Large intestine (tissue), 3 donors: Measurements from ENCODE around the gene ATRIP. TPM values are rescaled to one million over a fixed set of nuclear protein-coding genes. Genes with fewer than 3 reads are reported as not detected.

Source experiments
- DNase-seq, 2 donors: peaks; one replicate each; pipeline versions ENCODE4 v3.0.0 to v3.0.0-alpha.2; 2013
- H3K27ac ChIP-seq: one replicate; pipeline ENCODE4 v1.5.1; 2013; ENCODE audit warnings: low read length
- H3K27me3 ChIP-seq: 2 replicates; pipeline ENCODE4 v1.6.1; 2013; ENCODE audit warnings: low read length; ENCODE audit not compliant: control insufficient read depth, insufficient read depth
- H3K36me3 ChIP-seq: 2 replicates; pipeline ENCODE4 v1.6.1; 2013; ENCODE audit warnings: low read length; ENCODE audit not compliant: control insufficient read depth, insufficient read depth
- H3K4me1 ChIP-seq: one replicate; pipeline ENCODE4 v1.6.1; 2013; ENCODE audit warnings: low read length; ENCODE audit not compliant: control insufficient read depth, insufficient read depth
- H3K4me3 ChIP-seq: one replicate; pipeline ENCODE4 v1.5.1; 2013; ENCODE audit warnings: low read length
- H3K9me3 ChIP-seq: one replicate; pipeline ENCODE4 v1.6.1; 2013; ENCODE audit warnings: mild to moderate bottlenecking, low read depth, low read length, moderate library complexity; ENCODE audit not compliant: control insufficient read depth
- WGBS: methylation state at CpG from one replicate; pipeline ENCODE4 v1.1.5; 2013; ENCODE audit warnings: low lambda C conversion rate; ENCODE audit not compliant: insufficient coverage; 5-methylcytosine and 5-hydroxymethylcytosine counted together
- polyA plus RNA-seq: library from polyadenylated mRNA; unstranded; fragments of 120-200 nt; gene quantifications from one replicate; pipeline ENCODE4 v1.2.1, GENCODE V29; 2013

The ATRIP gene
- polyA plus RNA-seq, 1 donor: 6.6 TPM

- no CpG with 5 or more reads among the region's 15 CpGs for WGBS
- no peak overlapping the region for H3K4me3 ChIP-seq
- no peak overlapping the region for H3K27ac ChIP-seq
- no peaks in the 10 kb centered on the region for H3K27me3 ChIP-seq
- peaks cover 61% of the 10 kb centered on the region for H3K36me3 ChIP-seq
- DNase-seq: no peak
- H3K4me1 ChIP-seq: no peaks in the 10 kb centered on the region
- H3K9me3 ChIP-seq: no peaks in the 10 kb centered on the region
Observed at GRCh38 chr3:48403533-48404439, 42.8 kb upstream of the ATRIP start.

- H3K4me3 ChIP-seq: no peak overlapping the region
- H3K9me3 ChIP-seq: no peaks in the 10 kb centered on the region
- WGBS: no CpG with 5 or more reads among the region's 21 CpGs
- H3K36me3 ChIP-seq: peaks cover 70% of the 10 kb centered on the region
- no peak for DNase-seq
- H3K27me3 ChIP-seq: no peaks in the 10 kb centered on the region
- H3K4me1 ChIP-seq: no peaks in the 10 kb centered on the region
- no peak overlapping the region for H3K27ac ChIP-seq
Observed at GRCh38 chr3:48404440-48405342, 41.8 kb upstream of the ATRIP start.

- WGBS: no CpG with 5 or more reads among the region's 13 CpGs
- Histone ChIP-seq H3K4me1 (no peaks in the 10 kb centered on the region), H3K4me3 (no peak overlapping the region), H3K36me3 (peaks cover 78% of the 10 kb centered on the region), H3K27ac (no peak overlapping the region), H3K9me3 (no peaks in the 10 kb centered on the region), H3K27me3 (no peaks in the 10 kb centered on the region)
- no peak for DNase-seq
Observed at GRCh38 chr3:48405343-48405881, 41.1 kb upstream of the ATRIP start.

GRCh38 chr3:48405971-48406370 lies 40.6 kb upstream of the ATRIP start:
- no peak for DNase-seq
- Histone ChIP-seq H3K27ac (no peak overlapping the region), H3K4me1 (no peaks in the 10 kb centered on the region), H3K36me3 (peaks cover 83% of the 10 kb centered on the region), H3K9me3 (no peaks in the 10 kb centered on the region), H3K4me3 (no peak overlapping the region), H3K27me3 (no peaks in the 10 kb centered on the region)
- WGBS: no CpG with 5 or more reads among the region's 1 CpG

DNA sequence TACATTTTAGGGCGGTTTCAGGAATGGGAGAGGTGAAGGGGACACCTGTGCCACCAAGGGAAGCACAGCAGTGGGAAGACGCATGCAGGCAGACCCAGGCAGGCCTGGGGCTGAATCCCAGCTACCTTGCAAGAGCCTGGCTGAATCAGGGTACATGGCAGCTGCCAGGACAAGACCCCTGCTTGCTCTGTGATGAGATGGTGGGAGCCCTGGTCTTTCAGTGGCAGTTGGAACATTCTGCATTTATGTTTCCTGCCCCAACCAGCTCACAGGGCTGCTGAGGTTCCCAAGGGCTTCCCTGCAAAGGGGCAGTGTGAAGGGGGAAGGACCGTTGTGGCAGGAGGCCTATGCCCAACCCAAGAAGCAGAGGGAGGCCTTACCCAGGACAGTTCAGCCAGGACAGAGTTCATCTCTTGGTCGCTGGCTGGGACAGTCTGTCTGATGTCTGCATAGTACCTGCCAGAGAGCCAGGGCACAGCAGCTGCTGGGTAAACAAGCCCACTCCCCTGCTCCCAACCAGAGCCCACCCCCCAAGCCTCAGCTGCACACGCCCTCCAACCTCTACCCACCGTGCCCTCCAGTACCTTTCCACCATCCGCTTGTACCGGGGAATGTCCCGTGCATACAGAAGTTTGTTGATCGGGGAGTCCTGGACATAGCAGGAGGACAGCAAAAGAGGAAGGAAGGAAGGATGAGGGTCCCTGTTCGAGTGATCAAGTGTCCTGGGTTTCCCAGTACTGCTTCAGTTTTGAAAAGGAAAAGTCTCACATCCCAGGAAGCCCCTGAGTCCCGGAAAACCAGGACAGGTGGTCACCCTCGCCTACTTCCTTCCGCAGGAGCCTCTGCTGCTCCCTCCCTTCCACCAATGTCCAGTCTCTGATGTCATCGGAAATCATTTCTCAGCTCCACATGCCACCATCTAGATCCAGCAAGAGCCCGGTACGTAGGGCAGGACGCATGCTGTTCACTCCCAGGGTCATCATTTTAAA lies 39.8 kb upstream of the ATRIP start:
- WGBS: no CpG with 5 or more reads among the region's 18 CpGs
- H3K36me3 ChIP-seq: peaks cover 91% of the 10 kb centered on the region
- H3K4me3 ChIP-seq: no peak overlapping the region
- no peaks in the 10 kb centered on the region for H3K27me3 ChIP-seq
- H3K4me1 ChIP-seq: no peaks in the 10 kb centered on the region
- no peaks in the 10 kb centered on the region for H3K9me3 ChIP-seq
- DNase-seq: no peak
- H3K27ac ChIP-seq: no peak overlapping the region

- no peaks in the 10 kb centered on the region for H3K4me1 ChIP-seq
- no peaks in the 10 kb centered on the region for H3K27me3 ChIP-seq
- DNase-seq: no peak
- no peak overlapping the region for H3K4me3 ChIP-seq
- H3K27ac ChIP-seq: no peak overlapping the region
- WGBS: no CpG with 5 or more reads among the region's 8 CpGs
- peaks cover 97% of the 10 kb centered on the region for H3K36me3 ChIP-seq
- H3K9me3 ChIP-seq: no peaks in the 10 kb centered on the region
Observed at GRCh38 chr3:48407542-48408099, 38.9 kb upstream of the ATRIP start.

DNA sequence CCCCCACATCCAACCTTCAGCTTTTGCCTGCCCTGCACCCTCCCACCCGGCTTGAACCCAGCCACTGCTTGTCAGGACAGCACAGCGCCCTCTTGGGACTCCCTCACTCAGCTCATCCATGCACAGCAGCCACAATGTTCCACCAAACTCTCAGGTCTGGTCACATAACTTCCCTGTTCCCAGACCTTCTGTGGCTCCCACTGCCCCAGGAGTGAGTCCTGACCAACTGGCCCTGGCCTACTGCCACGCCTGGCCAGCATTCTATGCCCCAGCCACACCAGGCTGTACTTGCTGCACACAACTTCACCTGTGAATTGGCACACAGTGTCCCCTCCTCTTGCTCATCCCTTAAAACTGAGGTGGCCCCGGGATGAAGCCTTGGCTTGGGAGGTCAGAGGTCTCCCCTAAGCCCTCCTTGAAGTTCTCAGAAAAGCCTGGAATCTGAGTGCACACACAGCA lies 37.7 kb upstream of the ATRIP start:
- no peaks in the 10 kb centered on the region for H3K9me3 ChIP-seq
- no CpG with 5 or more reads among the region's 4 CpGs for whole genome bisulfite sequencing
- no peak overlapping the region for H3K27ac ChIP-seq
- H3K4me3 ChIP-seq: no peak overlapping the region
- H3K27me3 ChIP-seq: no peaks in the 10 kb centered on the region
- peaks cover 99% of the 10 kb centered on the region for H3K36me3 ChIP-seq
- no peaks in the 10 kb centered on the region for H3K4me1 ChIP-seq
- DNase-seq: no peak

DNA sequence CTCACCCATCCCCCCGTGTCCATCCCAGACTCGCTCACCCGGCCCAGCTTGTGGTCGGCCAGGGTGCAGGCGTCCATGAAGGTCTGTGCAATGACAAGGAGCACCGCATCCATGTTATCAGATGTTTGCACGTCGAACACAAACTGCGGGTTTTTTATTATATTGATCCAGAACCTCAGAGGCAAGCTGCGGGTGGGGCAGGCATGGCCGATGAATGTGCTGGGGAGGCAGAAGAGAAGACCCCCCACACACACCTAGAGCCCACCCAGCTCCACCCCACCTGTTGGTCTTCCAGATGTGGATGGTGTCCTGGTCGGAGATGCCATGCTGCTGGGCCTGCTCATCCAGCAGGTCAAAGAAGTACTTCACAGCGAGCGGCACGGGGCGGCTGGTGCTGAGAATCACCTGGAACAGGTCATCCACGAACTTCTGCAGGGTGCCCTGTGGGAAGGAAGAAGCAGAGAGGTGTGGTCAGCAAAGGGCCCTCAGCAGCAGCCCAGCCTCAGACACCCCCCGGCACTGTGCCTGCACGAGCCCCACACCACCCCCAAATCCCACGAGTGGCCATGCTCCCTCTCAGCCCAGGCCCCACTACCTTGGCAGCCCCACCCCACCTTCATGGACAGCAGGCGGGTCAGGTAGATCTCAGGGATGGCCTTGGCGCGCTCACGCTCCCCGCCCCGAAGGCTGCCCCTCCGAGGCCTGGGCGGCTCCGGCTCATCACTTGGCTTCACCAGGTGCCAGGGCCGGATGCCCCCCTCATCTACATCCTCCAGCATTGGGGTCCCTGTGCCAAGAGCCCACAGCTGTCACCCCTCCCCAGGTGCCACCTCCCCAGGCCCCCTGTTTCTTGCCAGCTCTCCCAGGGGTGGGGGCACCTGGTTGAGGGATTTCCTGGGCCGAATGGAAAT lies 37.0 kb upstream of the ATRIP start:
- no peaks in the 10 kb centered on the region for H3K9me3 ChIP-seq
- no peak overlapping the region for H3K4me3 ChIP-seq
- no peaks in the 10 kb centered on the region for H3K4me1 ChIP-seq
- WGBS: no CpG with 5 or more reads among the region's 31 CpGs
- peaks cover 99% of the 10 kb centered on the region for H3K36me3 ChIP-seq
- no peak for DNase-seq
- no peak overlapping the region for H3K27ac ChIP-seq
- H3K27me3 ChIP-seq: no peaks in the 10 kb centered on the region
